Osteoblast (primary cell): ENCODE results near the gene SYCE1L. TPM values are rescaled to one million over a fixed set of nuclear protein-coding genes. Genes with fewer than 3 reads are reported as not detected.
A peak's percentile ranks its signal among the peaks of the same experiment; 100 is the strongest.

ENCODE experiments used
- DNase-seq: peaks from one replicate; pipeline ENCODE4 v3.0.0; 2011; ENCODE audit warnings: low spot score, mixed read lengths; ENCODE audit not compliant: insufficient read length; ENCODE audit errors: missing footprints
- H2AFZ ChIP-seq: 2 replicates; pipeline ENCODE4 v1.6.0; 2011; ENCODE audit warnings: mild to moderate bottlenecking, low read length
- H3K27ac ChIP-seq: 2 replicates; pipeline ENCODE4 v1.5.1; 2011; ENCODE audit warnings: mild to moderate bottlenecking, low read depth, low read length, moderate library complexity
- H3K27me3 ChIP-seq: 2 replicates; pipeline ENCODE4 v1.6.0; 2012; ENCODE audit warnings: mild to moderate bottlenecking, control low read depth, inconsistent platforms, low read length, moderate library complexity; ENCODE audit not compliant: insufficient read depth
- H3K36me3 ChIP-seq: 2 replicates; pipeline ENCODE4 v1.5.1; 2011; ENCODE audit warnings: mild to moderate bottlenecking, low read length, control low read depth, moderate library complexity; ENCODE audit not compliant: insufficient read depth
- H3K4me1 ChIP-seq: 2 replicates; pipeline ENCODE4 v1.5.1; 2011; ENCODE audit warnings: mild to moderate bottlenecking, low read length, control low read depth, moderate library complexity; ENCODE audit not compliant: insufficient read depth
- H3K4me2 ChIP-seq: 2 replicates; pipeline ENCODE4 v1.6.0; 2011; ENCODE audit warnings: mild to moderate bottlenecking, low read length; ENCODE audit not compliant: insufficient read depth
- H3K4me3 ChIP-seq: fragments of 200-600 bp; sonication (generic); 3 replicates; pipeline ENCODE4 v1.5.1; 2012; ENCODE audit warnings: mild to moderate bottlenecking, low read length, inconsistent platforms; ENCODE audit not compliant: insufficient read depth
- H3K79me2 ChIP-seq: 2 replicates; pipeline ENCODE4 v1.6.0; 2012; ENCODE audit warnings: mild to moderate bottlenecking, low read length, control low read depth, inconsistent platforms; ENCODE audit not compliant: insufficient read depth
- H3K9me3 ChIP-seq: 2 replicates; pipeline ENCODE4 v1.5.1; 2011; ENCODE audit warnings: low read depth, low read length, control low read depth
- H4K20me1 ChIP-seq: 2 replicates; pipeline ENCODE4 v1.6.0; 2012; ENCODE audit warnings: mild to moderate bottlenecking, low read length, control low read depth; ENCODE audit not compliant: insufficient read depth
- total RNA-seq: library from RNA; depleted of rRNA; stranded (reverse); fragments of >200 nt; gene quantifications from 2 replicates; pipeline ENCODE4 v1.2.3, GENCODE V29; 2012
- TF ChIP-seq, protein P1 (sequence below): IDR thresholded peaks from 2 replicates; pipeline ENCODE4 v1.5.1; 2011; ENCODE audit warnings: mild to moderate bottlenecking, low read depth, low read length, moderate library complexity; ENCODE audit errors: extremely low read depth

Gene SYCE1L
- total RNA-seq, 1 donor, result not detected

DNA sequence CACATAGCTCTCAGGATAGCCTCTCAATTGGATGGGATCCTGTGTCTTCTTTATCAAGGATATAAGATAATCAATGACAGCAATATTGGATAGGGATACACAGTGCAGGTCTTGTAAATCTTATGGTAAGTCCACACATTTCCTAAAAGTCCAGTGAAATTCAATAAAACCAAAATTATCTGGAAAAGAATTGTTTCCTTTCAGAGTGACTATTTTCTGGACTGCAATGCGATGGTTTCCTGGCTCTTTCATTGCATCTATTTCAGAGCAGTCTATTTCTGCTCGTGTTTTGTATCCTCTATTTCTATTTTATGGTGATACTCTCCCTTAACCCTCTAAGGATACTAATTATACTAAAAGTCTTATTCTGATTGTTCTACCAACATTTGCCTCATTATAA is 32.5 kb upstream of the SYCE1L start:
- Histone ChIP-seq H3K4me1 (no peaks in the 10 kb centered on the region), H3K4me2 (no peak overlapping the region), H3K36me3 (no peaks in the 10 kb centered on the region), H3K9me3 (no peaks in the 10 kb centered on the region), H4K20me1 (no peaks in the 10 kb centered on the region), H2AFZ (no peak overlapping the region), H3K4me3 (no peak overlapping the region), H3K27me3 (no peaks in the 10 kb centered on the region), H3K79me2 (no peaks in the 10 kb centered on the region), H3K27ac (no peak overlapping the region)
- no peak for DNase-seq
- TF ChIP-seq, protein P1, sequence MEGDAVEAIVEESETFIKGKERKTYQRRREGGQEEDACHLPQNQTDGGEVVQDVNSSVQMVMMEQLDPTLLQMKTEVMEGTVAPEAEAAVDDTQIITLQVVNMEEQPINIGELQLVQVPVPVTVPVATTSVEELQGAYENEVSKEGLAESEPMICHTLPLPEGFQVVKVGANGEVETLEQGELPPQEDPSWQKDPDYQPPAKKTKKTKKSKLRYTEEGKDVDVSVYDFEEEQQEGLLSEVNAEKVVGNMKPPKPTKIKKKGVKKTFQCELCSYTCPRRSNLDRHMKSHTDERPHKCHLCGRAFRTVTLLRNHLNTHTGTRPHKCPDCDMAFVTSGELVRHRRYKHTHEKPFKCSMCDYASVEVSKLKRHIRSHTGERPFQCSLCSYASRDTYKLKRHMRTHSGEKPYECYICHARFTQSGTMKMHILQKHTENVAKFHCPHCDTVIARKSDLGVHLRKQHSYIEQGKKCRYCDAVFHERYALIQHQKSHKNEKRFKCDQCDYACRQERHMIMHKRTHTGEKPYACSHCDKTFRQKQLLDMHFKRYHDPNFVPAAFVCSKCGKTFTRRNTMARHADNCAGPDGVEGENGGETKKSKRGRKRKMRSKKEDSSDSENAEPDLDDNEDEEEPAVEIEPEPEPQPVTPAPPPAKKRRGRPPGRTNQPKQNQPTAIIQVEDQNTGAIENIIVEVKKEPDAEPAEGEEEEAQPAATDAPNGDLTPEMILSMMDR, result no peak

DNA sequence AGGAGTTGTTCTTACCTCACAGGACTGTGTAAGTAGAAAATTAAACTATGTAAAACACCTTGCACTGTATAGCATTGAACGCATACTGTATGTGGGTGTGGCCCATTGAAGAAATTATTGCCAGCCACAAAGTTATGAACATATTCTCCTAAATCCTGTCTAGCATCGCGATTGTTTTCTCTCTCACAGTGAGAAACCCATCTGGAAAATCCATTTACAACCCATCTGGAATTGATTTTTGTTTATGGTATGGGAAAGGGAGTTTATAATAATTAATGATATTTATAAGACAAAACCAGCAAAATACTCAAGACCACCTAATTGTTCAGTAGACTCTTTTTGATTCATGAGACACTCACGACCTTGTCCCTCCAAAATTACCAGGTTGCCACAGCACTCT is 30.3 kb upstream of the SYCE1L start:
- no peak overlapping the region for H2AFZ ChIP-seq
- no peak for DNase-seq
- no peaks in the 10 kb centered on the region for H3K9me3 ChIP-seq
- H4K20me1 ChIP-seq, result no peaks in the 10 kb centered on the region
- H3K36me3 ChIP-seq, result no peaks in the 10 kb centered on the region
- H3K4me1 ChIP-seq, result no peaks in the 10 kb centered on the region
- no peaks in the 10 kb centered on the region for H3K79me2 ChIP-seq
- no peaks in the 10 kb centered on the region for H3K27me3 ChIP-seq
- H3K4me2 ChIP-seq, result no peak overlapping the region
- H3K4me3 ChIP-seq, result no peak overlapping the region
- TF ChIP-seq, protein P1, result no peak
- H3K27ac ChIP-seq, result no peak overlapping the region

DNA sequence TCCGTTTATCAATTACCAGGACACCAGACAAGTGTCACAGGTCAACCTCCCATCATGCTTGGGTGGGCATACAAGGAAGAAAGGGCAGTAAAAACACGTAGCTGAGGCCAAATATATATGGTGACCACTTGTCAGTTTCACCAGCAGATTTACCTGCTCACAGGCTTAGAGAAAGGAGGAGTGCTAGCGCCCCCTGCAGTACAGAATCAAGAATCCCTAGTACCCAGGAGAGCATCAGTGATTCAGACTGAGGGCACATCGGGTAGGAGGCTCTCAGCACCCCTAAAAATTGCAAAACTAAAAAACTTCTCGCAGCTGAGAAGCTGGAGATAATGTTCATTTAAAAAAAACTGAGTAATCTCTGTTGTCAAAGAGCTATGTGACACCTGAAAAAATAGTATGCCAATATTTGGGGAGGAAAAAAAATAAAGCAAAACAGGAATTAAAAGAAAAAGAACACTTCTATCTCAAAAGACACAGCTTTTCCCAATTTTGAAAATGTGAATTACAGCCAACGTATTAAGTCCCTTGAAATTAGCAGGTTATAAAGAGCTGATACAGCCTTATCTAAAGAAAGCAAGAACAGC is 29.5 kb upstream of the SYCE1L start:
- Histone ChIP-seq H3K79me2 (no peaks in the 10 kb centered on the region), H3K27ac (no peak overlapping the region), H3K4me2 (no peak overlapping the region), H3K9me3 (no peaks in the 10 kb centered on the region), H2AFZ (no peak overlapping the region), H3K36me3 (no peaks in the 10 kb centered on the region), H3K27me3 (no peaks in the 10 kb centered on the region), H4K20me1 (no peaks in the 10 kb centered on the region), H3K4me3 (no peak overlapping the region), H3K4me1 (no peaks in the 10 kb centered on the region)
- DNase-seq, result peak; percentile 43
- TF ChIP-seq, protein P1, result peak; percentile 73

DNA sequence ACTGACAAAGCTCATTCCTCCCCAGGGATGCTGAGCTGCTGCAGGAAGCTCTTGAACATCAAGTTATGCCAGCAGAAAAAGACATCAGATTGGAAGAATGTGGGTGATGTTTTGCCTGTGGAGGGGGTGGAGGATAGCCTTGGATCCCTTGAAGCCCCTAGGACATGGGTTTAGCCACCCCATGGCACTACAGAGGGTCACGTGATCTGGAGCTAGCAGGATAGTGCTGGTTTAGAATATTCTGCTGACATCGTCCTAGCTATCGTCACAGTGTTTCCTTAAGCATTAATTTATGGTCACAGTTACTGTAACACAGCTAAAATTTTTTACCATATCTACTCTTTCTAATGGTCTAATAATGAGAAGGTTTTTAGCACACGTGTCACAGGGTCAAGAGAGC is 28.4 kb upstream of the SYCE1L start:
- H3K27me3 ChIP-seq, result no peaks in the 10 kb centered on the region
- no peaks in the 10 kb centered on the region for H4K20me1 ChIP-seq
- TF ChIP-seq, protein P1, result no peak
- no peak for DNase-seq
- H3K4me3 ChIP-seq, result no peak overlapping the region
- H3K36me3 ChIP-seq, result no peaks in the 10 kb centered on the region
- H3K9me3 ChIP-seq, result no peaks in the 10 kb centered on the region
- no peak overlapping the region for H3K27ac ChIP-seq
- no peaks in the 10 kb centered on the region for H3K4me1 ChIP-seq
- H3K79me2 ChIP-seq, result no peaks in the 10 kb centered on the region
- H3K4me2 ChIP-seq, result no peak overlapping the region
- H2AFZ ChIP-seq, result no peak overlapping the region
